WI38 (cell line): ENCODE data around the gene DNAI1.

Source experiments
- H3K4me3 ChIP-seq: 2 replicates; pipeline ENCODE4 v1.5.1; 2011; ENCODE audit warnings: low read depth, mild to moderate bottlenecking, control low read depth, low read length
- TF ChIP-seq, protein P1 (sequence below): IDR thresholded peaks from 2 replicates; pipeline ENCODE4 v1.5.1; 2012; ENCODE audit warnings: low read depth, mild to moderate bottlenecking, control low read depth, low read length

Gene DNAI1

DNA sequence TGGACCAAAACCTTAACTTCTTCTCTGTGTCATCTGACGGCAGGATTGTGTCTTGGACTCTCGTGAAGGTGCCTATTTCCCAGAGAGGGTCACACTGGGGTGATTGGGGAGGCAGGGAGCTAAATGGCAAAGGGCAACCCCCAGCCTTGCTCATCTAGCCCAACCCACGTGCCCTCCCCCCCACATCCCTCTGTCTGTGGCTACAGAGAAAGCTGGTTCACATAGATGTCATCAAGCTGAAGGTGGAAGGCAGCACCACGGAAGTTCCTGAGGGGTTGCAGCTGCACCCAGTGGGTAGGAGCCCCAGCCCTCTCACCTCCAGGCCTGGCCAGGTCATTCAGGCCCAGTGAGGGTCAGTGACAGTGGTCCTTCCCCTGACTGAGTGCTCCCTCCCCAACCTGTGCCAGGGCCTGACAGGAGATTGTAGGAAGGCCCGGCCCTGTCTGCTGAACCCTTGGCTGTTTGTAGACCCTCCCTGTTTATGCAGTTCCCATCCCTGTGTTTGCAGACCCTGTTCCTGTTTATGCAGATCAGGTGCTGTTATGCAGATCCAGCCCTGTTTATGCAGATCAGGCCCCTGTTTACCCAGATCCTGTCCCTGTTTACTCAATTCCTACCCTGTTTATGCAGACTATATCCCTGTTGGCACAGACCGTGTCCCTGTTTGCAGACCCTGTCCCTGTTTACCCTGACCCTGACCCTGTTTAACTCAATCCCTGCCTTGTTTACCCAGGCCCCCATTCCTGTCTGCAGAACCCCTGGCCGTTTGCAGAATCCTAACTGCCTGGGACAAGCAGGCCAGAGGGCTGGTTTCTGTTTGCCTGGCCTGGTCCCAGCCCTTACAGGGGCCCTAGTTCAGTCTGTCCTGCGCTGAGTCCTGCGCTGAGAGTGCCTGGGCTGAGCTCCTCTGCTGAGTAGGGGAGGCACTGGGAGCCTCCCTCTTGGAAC lies 53.8 kb downstream of the DNAI1 start:
- H3K4me3 ChIP-seq = no peak overlapping the region
- TF ChIP-seq, protein P1, sequence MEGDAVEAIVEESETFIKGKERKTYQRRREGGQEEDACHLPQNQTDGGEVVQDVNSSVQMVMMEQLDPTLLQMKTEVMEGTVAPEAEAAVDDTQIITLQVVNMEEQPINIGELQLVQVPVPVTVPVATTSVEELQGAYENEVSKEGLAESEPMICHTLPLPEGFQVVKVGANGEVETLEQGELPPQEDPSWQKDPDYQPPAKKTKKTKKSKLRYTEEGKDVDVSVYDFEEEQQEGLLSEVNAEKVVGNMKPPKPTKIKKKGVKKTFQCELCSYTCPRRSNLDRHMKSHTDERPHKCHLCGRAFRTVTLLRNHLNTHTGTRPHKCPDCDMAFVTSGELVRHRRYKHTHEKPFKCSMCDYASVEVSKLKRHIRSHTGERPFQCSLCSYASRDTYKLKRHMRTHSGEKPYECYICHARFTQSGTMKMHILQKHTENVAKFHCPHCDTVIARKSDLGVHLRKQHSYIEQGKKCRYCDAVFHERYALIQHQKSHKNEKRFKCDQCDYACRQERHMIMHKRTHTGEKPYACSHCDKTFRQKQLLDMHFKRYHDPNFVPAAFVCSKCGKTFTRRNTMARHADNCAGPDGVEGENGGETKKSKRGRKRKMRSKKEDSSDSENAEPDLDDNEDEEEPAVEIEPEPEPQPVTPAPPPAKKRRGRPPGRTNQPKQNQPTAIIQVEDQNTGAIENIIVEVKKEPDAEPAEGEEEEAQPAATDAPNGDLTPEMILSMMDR = no peak

DNA sequence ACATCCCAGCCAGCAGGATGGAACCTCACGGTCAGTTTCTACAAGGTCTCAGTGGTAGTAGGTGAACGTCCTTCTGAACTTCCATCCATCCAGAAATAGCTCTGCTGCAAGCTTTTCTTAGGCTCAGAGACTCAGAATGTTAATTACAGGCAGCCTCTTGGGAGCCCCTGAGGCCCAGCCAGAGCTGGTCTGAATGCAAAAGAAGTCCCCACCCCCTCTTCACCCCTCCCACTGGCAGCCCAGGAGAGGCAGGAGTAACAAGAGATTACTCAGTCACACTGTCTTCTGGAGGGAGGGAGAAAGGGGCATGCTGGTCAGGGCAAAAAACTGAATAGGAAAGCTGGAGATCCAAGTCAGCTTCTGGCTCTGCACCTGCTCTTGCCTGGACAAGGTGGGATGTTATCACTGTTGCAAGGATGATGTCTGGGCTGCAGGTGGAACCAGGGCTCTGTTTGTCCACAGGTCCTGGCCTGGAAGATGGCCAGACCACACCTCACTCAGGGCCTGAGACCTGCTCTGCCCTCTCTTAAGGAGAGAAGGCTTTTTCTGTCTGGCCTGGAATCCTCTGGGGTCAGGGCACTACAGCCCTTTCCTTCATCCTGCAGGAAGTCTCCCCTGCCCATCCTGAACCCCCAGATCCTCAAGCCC lies 55.1 kb downstream of the DNAI1 start:
- TF ChIP-seq, protein P1 = no peak
- no peak overlapping the region for H3K4me3 ChIP-seq

DNA sequence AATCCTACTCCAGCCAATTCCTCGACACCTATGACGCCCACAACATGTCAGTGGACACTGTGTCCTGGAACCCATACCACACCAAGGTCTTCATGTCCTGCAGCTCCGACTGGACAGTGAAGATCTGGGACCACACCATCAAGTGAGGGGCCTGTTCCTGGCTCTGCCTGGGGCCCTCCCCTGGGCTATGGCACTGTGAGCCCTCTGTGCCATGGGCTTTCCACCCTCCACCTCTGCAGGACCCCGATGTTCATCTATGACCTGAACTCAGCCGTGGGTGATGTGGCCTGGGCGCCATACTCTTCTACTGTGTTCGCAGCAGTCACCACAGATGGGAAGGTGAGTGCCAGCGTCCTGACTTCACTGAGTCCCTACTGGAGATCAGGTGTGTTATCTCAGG lies 55.8 kb downstream of the DNAI1 start:
- no peak overlapping the region for H3K4me3 ChIP-seq

DNA sequence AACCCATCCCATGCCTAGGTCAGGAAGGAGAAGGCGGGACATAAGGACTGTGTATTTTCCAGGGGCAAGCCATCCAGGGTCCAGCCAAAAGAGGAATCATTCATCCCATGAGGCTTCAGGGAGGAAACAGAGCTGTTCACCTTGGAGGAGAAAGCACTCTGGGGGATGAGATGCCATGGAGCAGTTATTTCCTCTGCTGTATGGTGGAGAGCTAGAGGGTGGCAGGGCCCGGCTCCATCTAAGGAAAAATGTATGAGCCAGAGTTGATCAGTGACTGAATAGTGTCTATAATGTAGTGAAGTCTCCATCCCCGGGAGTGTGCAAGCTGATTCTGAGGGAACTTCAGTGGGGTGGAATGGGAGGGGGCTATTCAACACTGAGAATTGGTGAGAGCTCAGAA lies 56.2 kb downstream of the DNAI1 start:
- no peak overlapping the region for H3K4me3 ChIP-seq
- TF ChIP-seq, protein P1 = no peak

More for the DNA sequence above, 55.8 kb downstream of the DNAI1 start:
- TF ChIP-seq, protein P1 = no peak

DNA sequence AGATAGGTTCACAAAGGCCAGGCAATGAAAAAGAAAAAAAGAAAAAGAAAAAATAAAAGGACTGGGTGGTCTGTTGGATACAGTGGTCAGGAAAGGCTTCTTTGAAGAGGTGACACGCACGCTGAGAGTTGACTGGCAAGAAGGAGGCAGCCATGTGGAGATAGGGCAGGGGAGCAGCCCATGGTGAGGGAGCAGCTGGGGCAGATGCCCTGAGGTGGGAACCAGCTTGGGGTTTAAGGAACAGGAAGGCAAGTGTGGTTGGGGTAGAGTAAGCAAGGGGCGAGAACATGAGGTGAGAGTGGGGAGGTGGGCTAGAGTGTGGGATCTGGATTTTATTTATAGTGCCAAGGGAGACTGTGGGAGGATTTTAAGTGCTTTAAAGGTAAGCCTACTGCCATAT lies 57.4 kb downstream of the DNAI1 start:
- TF ChIP-seq, protein P1 = no peak

DNA sequence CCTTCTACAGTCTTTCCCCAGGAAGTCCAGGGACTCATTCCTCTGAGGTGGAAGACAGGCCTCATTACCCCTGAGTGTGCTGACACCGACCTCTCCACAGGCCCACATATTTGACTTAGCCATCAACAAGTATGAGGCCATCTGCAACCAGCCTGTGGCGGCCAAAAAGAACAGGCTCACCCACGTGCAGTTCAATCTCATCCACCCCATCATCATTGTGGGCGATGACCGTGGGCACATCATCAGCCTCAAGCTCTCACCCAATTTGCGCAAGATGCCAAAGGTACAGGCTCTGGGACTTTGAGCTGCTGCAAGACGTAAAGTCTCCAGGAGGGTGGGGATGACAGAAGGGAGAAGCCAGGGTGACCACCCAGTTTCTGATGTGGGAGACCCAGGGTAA lies 58.6 kb downstream of the DNAI1 start:
- no peak overlapping the region for H3K4me3 ChIP-seq
- TF ChIP-seq, protein P1 = no peak

More for the DNA sequence above, 57.4 kb downstream of the DNAI1 start:
- H3K4me3 ChIP-seq = no peak overlapping the region

DNA sequence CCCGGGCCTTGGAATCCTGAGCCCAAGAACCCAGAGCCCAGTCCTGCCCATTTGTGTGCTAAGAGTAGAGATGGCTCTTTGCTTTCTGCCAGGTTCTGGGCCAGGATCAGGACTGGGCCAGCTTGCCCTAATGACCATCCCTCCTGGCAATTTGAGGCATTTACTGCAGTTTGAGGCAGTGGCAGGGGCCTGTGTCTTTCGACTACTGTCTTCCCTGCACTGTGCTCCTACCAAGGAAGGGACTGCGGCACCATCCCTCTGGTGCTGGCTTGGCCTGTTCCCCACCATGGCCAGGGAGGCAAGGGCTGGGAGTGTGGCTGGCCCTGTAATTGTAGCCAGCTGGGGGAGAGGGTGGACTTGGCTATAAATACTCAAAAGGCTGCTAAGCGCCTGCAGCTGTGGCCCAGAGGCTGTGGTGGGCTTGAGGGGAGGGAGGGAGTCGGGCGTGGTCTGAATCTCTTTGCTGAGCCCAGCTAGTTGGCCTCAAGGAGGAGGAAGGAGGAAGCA lies 59.6 kb downstream of the DNAI1 start:
- H3K4me3 ChIP-seq = no peak overlapping the region
- TF ChIP-seq, protein P1 = no peak
